ENCODE data around the gene SEPTIN8. TPM values are rescaled to one million over a fixed set of nuclear protein-coding genes. Genes with fewer than 3 reads are reported as not detected.

The SEPTIN8 gene
- total and polyA plus RNA-seq, 2 of the 8 experiments (the other 6 are each of a cell fraction or from before 2014, with no cell fraction given): 21.2 to 33.0 TPM

- H3K79me2 ChIP-seq (ENCODE audit: control insufficient read depth in 1 of 2, insufficient read depth in 2 of 2, low read length in 2 of 2): no peaks in the 10 kb centered on the region
- H2BK15ac ChIP-seq (ENCODE audit: low read length): no peak overlapping the region
- H3K36me3 ChIP-seq (ENCODE audit: control insufficient read depth in 2 of 4, insufficient read depth in 4 of 4, low read length in 3 of 4): no peaks in the 10 kb centered on the region; a peak in 2 of 8 replicates
- no peak overlapping the region for H3K4me3 ChIP-seq (ENCODE audit: extremely low read depth in 1 of 4, insufficient read depth in 2 of 4, low read depth in 3 of 4, low read length in 4 of 4)
- no peak overlapping the region for H3K27ac ChIP-seq (ENCODE audit: low read depth, low read length)
- no peak overlapping the region for H2BK120ac ChIP-seq (replicated peaks; ENCODE audit: low read depth, low read length)
- no peaks in the 10 kb centered on the region for H3K23me2 ChIP-seq (ENCODE audit: low read depth, low read length)
- DNase-seq (ENCODE audit: low read depth in 1 of 2, low spot score in 2 of 2) (no peak), FAIRE-seq (no peak)
- H4K91ac ChIP-seq (replicated peaks; ENCODE audit: insufficient read length, low read length): no peak overlapping the region
- no peak overlapping the region for H3K14ac ChIP-seq (ENCODE audit: insufficient read length)
- H3K79me1 ChIP-seq (ENCODE audit: low read depth, low read length): peaks cover 4% of the 10 kb centered on the region
- H2AFZ ChIP-seq (ENCODE audit: low read length): no peak overlapping the region
- H3K23ac ChIP-seq (ENCODE audit: insufficient read length): no peak overlapping the region
- H3K4me2 ChIP-seq (ENCODE audit: insufficient read depth in 1 of 2, low read depth in 2 of 2, low read length in 2 of 2): no peak overlapping the region
- H3K4ac ChIP-seq (replicated peaks; ENCODE audit: insufficient read length, low read depth, low read length): no peak overlapping the region
- H3K18ac ChIP-seq (ENCODE audit: extremely low read depth, low read length): no peak overlapping the region
- H2BK5ac ChIP-seq (ENCODE audit: low read depth, low read length): no peak overlapping the region
- H2BK20ac ChIP-seq (ENCODE audit: low read length): no peak overlapping the region
- H4K8ac ChIP-seq (ENCODE audit: extremely low read depth, insufficient read depth, low read length): no peak overlapping the region
- 89% methylated on average over 13 of the region's 14 CpGs; no CpG with 5 or more reads in 1 of the 2 experiments for WGBS, 2 experiments (ENCODE audit: extremely low coverage in 1 of 2, insufficient coverage in 1 of 2, insufficient read length in 1 of 2, insufficient replicate concordance in 2 of 2, low coverage in 1 of 2, low lambda C conversion rate in 2 of 2, missing lambda C conversion rate in 1 of 2)
- H3K4me1 ChIP-seq (replicated peaks in 1 of 4; ENCODE audit: control insufficient read depth in 3 of 4, insufficient read depth in 4 of 4, low read length in 3 of 4): peaks cover 0 to 7% (median 1%) of the 10 kb centered on the region in 4 experiments; a peak in 3 of 7 replicates
- no peak overlapping the region for H3K56ac ChIP-seq (replicated peaks; ENCODE audit: insufficient read length, low read depth, low read length)
- H2BK12ac ChIP-seq (ENCODE audit: low read depth, low read length): no peak overlapping the region
- no peak overlapping the region for H4K5ac ChIP-seq (ENCODE audit: insufficient read length, low read depth, low read length)
- ChIA-PET CTCF (ENCODE audit: partially characterized antibody) (interaction anchor here (1.0 to 8.0 kb wide), 4 partner anchors 11 to 89 kb away, joined by 3 to 60 read pairs (median 8); no protein-coding TSS in a partner anchor), POLR2A (ENCODE audit: partially characterized antibody) (interaction anchor here (1.2 to 1.3 kb wide), 2 partner anchors 11 to 52 kb away, joined by 3 to 4 read pairs; no protein-coding TSS in a partner anchor)
- peaks cover 0 to 12% of the 10 kb centered on the region in 2 experiments for H4K20me1 ChIP-seq (replicated peaks in 1 of 2; ENCODE audit: control insufficient read depth in 1 of 2, insufficient read depth in 2 of 2, low read length in 2 of 2)
- no peak overlapping the region for H2AK5ac ChIP-seq (ENCODE audit: low read depth, low read length)
- H3K9ac ChIP-seq (replicated peaks in 1 of 4; ENCODE audit: extremely low read depth in 1 of 4, low read depth in 3 of 4, low read length in 3 of 4): no peak overlapping the region
- H3K27me3 ChIP-seq (replicated peaks in 1 of 4; ENCODE audit: control insufficient read depth in 3 of 4, extremely low read depth in 1 of 4, insufficient read depth in 3 of 4, low read length in 3 of 4): no peaks in the 10 kb centered on the region; a peak in 1 of 7 replicates
- no peaks in the 10 kb centered on the region for H3K9me3 ChIP-seq (ENCODE audit: insufficient read depth in 2 of 2, low read depth in 1 of 2, low read length in 1 of 2)
- no peak for TF ChIP-seq TAF1 (IDR thresholded peaks at IDR 0.05; ENCODE audit: low read depth, low read length)
Observed at GRCh38 chr5:132766020-132766805, 10.8 kb downstream of the SEPTIN8 start.

Data from H1 (cell line).